Adrenal gland (tissue), 12 donors: ENCODE data around the gene CYP11A1. TPM values are rescaled to one million over a fixed set of nuclear protein-coding genes. Genes with fewer than 3 reads are reported as not detected.

ENCODE experiments used
- DNase-seq, 7 donors: peaks; one replicate each; pipeline ENCODE4 v3.0.0-alpha.2; 2019 to 2020
- H3K27ac ChIP-seq, 5 donors: fragments of 200-600 bp; sonication (generic) in 4 of 5; 1 replicate in 3 of 5; 2 replicates in 2 of 5; pipeline versions ENCODE4 v1.5.1 to v1.8.0; 2016 to 2020; ENCODE audit warnings: mild to moderate bottlenecking in 1 of 5
- H3K27me3 ChIP-seq: fragments of 200-600 bp; 2 replicates; pipeline ENCODE4 v1.8.0; 2021
- H3K36me3 ChIP-seq, 2 donors: fragments of 200-600 bp; replicated peaks in 1 of 2; 1 replicate in 1 of 2; 2 replicates in 1 of 2; pipeline versions ENCODE4 v1.5.1 to v1.8.0; 2018 to 2022
- H3K4me1 ChIP-seq, 2 donors: fragments of 200-600 bp; replicated peaks in 1 of 2; 1 replicate in 1 of 2; 2 replicates in 1 of 2; pipeline versions ENCODE4 v1.5.1 to v1.8.0; 2018 to 2021
- H3K4me3 ChIP-seq, 4 donors: fragments of 200-600 bp; sonication (generic) in 3 of 4; one replicate each; pipeline ENCODE4 v1.5.1; 2016 to 2018
- H3K9me3 ChIP-seq, 3 donors: fragments of 200-600 bp; sonication (generic) in 1 of 3; replicated peaks in 1 of 3; 1 replicate in 2 of 3; 2 replicates in 1 of 3; pipeline versions ENCODE4 v1.5.1 to v1.8.0; 2016 to 2021
- CTCF ChIP-seq, 6 experiments: fragments of 450-650 bp in 4 of 6; fragments of 200-600 bp in 2 of 6; sonication (generic) in 1 of 6; IDR thresholded peaks; 1 replicate in 5 of 6; 2 replicates in 1 of 6; pipeline versions ENCODE4 v1.5.1 to v1.8.0; 2016 to 2021; ENCODE audit warnings: antibody characterized with exemption in 6 of 6, mild to moderate bottlenecking in 2 of 6, moderate library complexity in 1 of 6
- POLR2A ChIP-seq, 2 donors: fragments of 450-650 bp; IDR thresholded peaks; one replicate each; pipeline ENCODE4 v1.6.1; 2017; ENCODE audit warnings: antibody characterized with exemption in 2 of 2, mild to moderate bottlenecking in 2 of 2, moderate library complexity in 1 of 2
- WGBS, 4 donors: extraction: QIAGEN DNeasy Blood & Tissue Kit in 2 of 4; methylation state at CpG; one replicate each; pipeline versions ENCODE4 v1.1.5 to v1.1.7; 2013 to 2017; 5-methylcytosine and 5-hydroxymethylcytosine counted together
- intact Hi-C, 2 donors: fragments of 100-400 bp; cut with DNase I; formaldehyde crosslinking; loops; one replicate each; pipeline versions ENCODE4 v1.14.1 to v1.15.0; 2022 to 2023
- polyA plus RNA-seq, 3 donors: library from polyadenylated mRNA; stranded (reverse); fragments of 200-250 nt in 2 of 3; fragments of 350-450 nt in 1 of 3; fragmentation: Illumina TruSeq in 1 of 3; extraction: RNeasy Lipid Tissue Mini Kit (QIAGEN cat#74804) in 1 of 3; gene quantifications; one replicate each; pipeline ENCODE4 v1.2.3, GENCODE V29; 2013 to 2014
- total RNA-seq, 9 donors: library from RNA; depleted of rRNA in 4 of 9; stranded (reverse); fragments of >200 nt in 4 of 9; fragments of 120-200 nt in 1 of 9; fragmentation: NEBNext Ultra II Directional in 1 of 9; extraction: Animal tissue kit (Norgen Biotek cat#: 25700) in 1 of 9; gene quantifications; one replicate each; pipeline versions ENCODE4 v1.1.0 to v1.2.4, GENCODE V29; 2013 to 2023
- donor health status: healthy with polysubstance abuse.
- donor health status: Bipolar disorder and iron deficiency.
- donor health status: DM: yes; HTN: yes; CAD: no.
- donor health status: DM: no; HTN: no; CAD: no.
- donor health status: DM: no; HTN: no; CAD: no.
- donor health status: DM: yes; HTN: yes; CAD: no.

The CYP11A1 gene
- total and polyA plus RNA-seq, 12 donors = 233 to 5,219 (median 1,366) TPM

GRCh38 chr15:74408385-74408784, 40.9 kb upstream of the CYP11A1 start:
- Histone ChIP-seq H3K4me1 (peaks cover 15 to 27% of the 10 kb centered on the region in 2 donors), H3K36me3 (no peaks in the 10 kb centered on the region), H3K4me3 (no peak overlapping the region), H3K27me3 (no peaks in the 10 kb centered on the region), H3K9me3 (no peaks in the 10 kb centered on the region), H3K27ac (no peak overlapping the region)
- intact Hi-C loops = no loop called here
- DNase-seq = no peak
- WGBS, 4 donors = 91 to 100% (median 94%) methylated on average over 2 of the region's 2 CpGs
- TF ChIP-seq POLR2A (IDR thresholded peaks at IDR 0.05) (no peak), CTCF (IDR thresholded peaks at IDR 0.05) (no peak)

- Histone ChIP-seq H3K27me3 (no peaks in the 10 kb centered on the region), H3K27ac (no peak overlapping the region), H3K4me1 (peaks cover 9 to 21% of the 10 kb centered on the region in 2 donors), H3K36me3 (no peaks in the 10 kb centered on the region), H3K4me3 (no peak overlapping the region), H3K9me3 (no peaks in the 10 kb centered on the region)
- no peak for DNase-seq
- WGBS, 4 donors = 56 to 69% (median 64%) methylated on average over 10 to 12 of the region's 12 CpGs
- intact Hi-C loops = no loop called here
- TF ChIP-seq CTCF (IDR thresholded peaks at IDR 0.05) = no peak
- TF ChIP-seq POLR2A (IDR thresholded peaks at IDR 0.05) = no peak
Observed at GRCh38 chr15:74406992-74407705, 39.7 kb upstream of the CYP11A1 start.

GRCh38 chr15:74406517-74406916, 39.1 kb upstream of the CYP11A1 start:
- WGBS, 4 donors = 90 to 99% (median 91%) methylated on average over 4 of the region's 4 CpGs
- intact Hi-C loops = no loop called here
- H3K27me3 ChIP-seq = no peaks in the 10 kb centered on the region
- no peaks in the 10 kb centered on the region for H3K9me3 ChIP-seq
- no peaks in the 10 kb centered on the region for H3K36me3 ChIP-seq
- no peak for DNase-seq
- H3K27ac ChIP-seq = peak overlapping the region in 2 of 5 donors; percentile 63 to 72
- peaks cover 3 to 15% of the 10 kb centered on the region in 2 donors for H3K4me1 ChIP-seq
- H3K4me3 ChIP-seq = no peak overlapping the region
- TF ChIP-seq POLR2A (IDR thresholded peaks at IDR 0.05) (no peak), CTCF (IDR thresholded peaks at IDR 0.05) (no peak)

- no peak overlapping the region for H3K4me3 ChIP-seq
- peak overlapping the region in 2 of 5 donors; percentile 63 to 72 for H3K27ac ChIP-seq
- no peaks in the 10 kb centered on the region for H3K36me3 ChIP-seq
- DNase-seq = peak; percentile 39 to 73 (median 68)
- H3K9me3 ChIP-seq = no peaks in the 10 kb centered on the region
- intact Hi-C loops = no loop called here
- H3K27me3 ChIP-seq = no peaks in the 10 kb centered on the region
- peaks cover 3 to 14% of the 10 kb centered on the region in 2 donors for H3K4me1 ChIP-seq
- TF ChIP-seq POLR2A (IDR thresholded peaks at IDR 0.05) (no peak), CTCF (IDR thresholded peaks at IDR 0.05) (no peak)
- WGBS, 4 donors = 43 to 61% (median 49%) methylated on average over 7 of the region's 7 CpGs
Observed at GRCh38 chr15:74405823-74406222, 38.4 kb upstream of the CYP11A1 start.
